H9 (cell line): ENCODE data around the gene GRID1. TPM values are rescaled to one million over a fixed set of nuclear protein-coding genes. Genes with fewer than 3 reads are reported as not detected.

Source experiments
- DNase-seq: peaks from one replicate; pipeline ENCODE4 v3.0.0-alpha.2; 2017
- H2AFZ ChIP-seq: one replicate; pipeline ENCODE4 v1.6.1; 2013; ENCODE audit warnings: mild to moderate bottlenecking, low read length, control low read depth, moderate library complexity
- H2AK5ac ChIP-seq: 2 replicates; pipeline ENCODE4 v1.6.1; 2013; ENCODE audit warnings: low read length, control low read depth, mixed read lengths; ENCODE audit not compliant: insufficient read length
- H2BK120ac ChIP-seq: one replicate; pipeline ENCODE4 v1.6.1; 2013; ENCODE audit warnings: low read depth, mild to moderate bottlenecking, low read length, control low read depth, inconsistent platforms; ENCODE audit not compliant: poor library complexity, severe bottlenecking
- H2BK12ac ChIP-seq: 2 replicates; pipeline ENCODE4 v1.6.1; 2013; ENCODE audit warnings: low read length, control low read depth, mixed read lengths, low read depth; ENCODE audit not compliant: insufficient read length
- H2BK15ac ChIP-seq: 2 replicates; pipeline ENCODE4 v1.6.1; 2013; ENCODE audit warnings: low read depth, low read length, control low read depth
- H2BK20ac ChIP-seq: one replicate; pipeline ENCODE4 v1.6.1; 2013; ENCODE audit warnings: low read depth, mild to moderate bottlenecking, low read length, control low read depth, inconsistent platforms; ENCODE audit not compliant: poor library complexity, severe bottlenecking
- H2BK5ac ChIP-seq: 2 replicates; pipeline ENCODE4 v1.6.1; 2013; ENCODE audit warnings: low read length, control low read depth, mixed read lengths; ENCODE audit not compliant: insufficient read length
- H3K14ac ChIP-seq: 2 replicates; pipeline ENCODE4 v1.6.1; 2013; ENCODE audit warnings: low read length, control low read depth; ENCODE audit not compliant: insufficient read depth
- H3K18ac ChIP-seq: 2 replicates; pipeline ENCODE4 v1.6.1; 2013; ENCODE audit warnings: low read depth, mild to moderate bottlenecking, mixed read lengths, low read length, control low read depth; ENCODE audit not compliant: insufficient read length
- H3K23ac ChIP-seq: 2 replicates; pipeline ENCODE4 v1.6.1; 2013; ENCODE audit warnings: low read length, control low read depth, mixed read lengths, low read depth; ENCODE audit not compliant: insufficient read length
- H3K23me2 ChIP-seq: 2 replicates; pipeline ENCODE4 v1.6.1; 2013; ENCODE audit warnings: low read depth, mild to moderate bottlenecking, mixed read lengths, low read length, control low read depth; ENCODE audit not compliant: insufficient read length, poor library complexity, severe bottlenecking
- H3K27ac ChIP-seq: 2 replicates; pipeline ENCODE4 v1.5.1; 2013; ENCODE audit warnings: low read length, control low read depth, mixed read lengths, low read depth; ENCODE audit not compliant: insufficient read length
- H3K27me3 ChIP-seq: 2 replicates; pipeline ENCODE4 v1.6.1; 2013; ENCODE audit warnings: low read length, control low read depth, inconsistent platforms; ENCODE audit not compliant: insufficient read depth
- H3K4ac ChIP-seq: 2 replicates; pipeline ENCODE4 v1.6.1; 2013; ENCODE audit warnings: low read depth, mild to moderate bottlenecking, control low read depth, inconsistent platforms, low read length, moderate library complexity
- H3K4me1 ChIP-seq: 2 replicates; pipeline ENCODE4 v1.6.1; 2013; ENCODE audit warnings: low read length, control low read depth, inconsistent platforms; ENCODE audit not compliant: insufficient read depth
- H3K4me2 ChIP-seq: 2 replicates; pipeline ENCODE4 v1.6.1; 2013; ENCODE audit warnings: low read length, control low read depth, mixed read lengths; ENCODE audit not compliant: insufficient read length, insufficient read depth
- H3K56ac ChIP-seq: 2 replicates; pipeline ENCODE4 v1.6.1; 2013; ENCODE audit warnings: low read depth, mild to moderate bottlenecking, mixed read lengths, low read length, control low read depth; ENCODE audit not compliant: insufficient read length
- H3K79me1 ChIP-seq: 2 replicates; pipeline ENCODE4 v1.6.1; 2013; ENCODE audit warnings: low read depth, mild to moderate bottlenecking, moderate library complexity, low read length, control low read depth, inconsistent platforms; ENCODE audit not compliant: insufficient read depth, poor library complexity, severe bottlenecking
- H3K79me2 ChIP-seq: 2 replicates; pipeline ENCODE4 v1.6.1; 2013; ENCODE audit warnings: low read length, control low read depth, inconsistent platforms; ENCODE audit not compliant: insufficient read depth
- H3K9ac ChIP-seq: 2 replicates; pipeline ENCODE4 v1.6.1; 2013; ENCODE audit warnings: low read length, control low read depth, mixed read lengths; ENCODE audit not compliant: insufficient read length; ENCODE audit errors: extremely low read depth
- H3K9me3 ChIP-seq: one replicate; pipeline ENCODE4 v1.6.1; 2013; ENCODE audit warnings: low read depth, low read length, inconsistent platforms; ENCODE audit not compliant: control insufficient read depth
- H3T11ph ChIP-seq: one replicate; pipeline ENCODE4 v1.6.1; 2013; ENCODE audit warnings: mild to moderate bottlenecking, low read length, control low read depth, inconsistent platforms
- H4K20me1 ChIP-seq: one replicate; pipeline ENCODE4 v1.6.1; 2013; ENCODE audit not compliant: control insufficient read depth, insufficient read length, insufficient read depth
- H4K5ac ChIP-seq: 2 replicates; pipeline ENCODE4 v1.6.1; 2013; ENCODE audit warnings: low read depth, mild to moderate bottlenecking, mixed read lengths, low read length, control low read depth; ENCODE audit not compliant: insufficient read length
- H4K8ac ChIP-seq: replicated peaks from 2 replicates; pipeline ENCODE4 v1.6.1; 2013; ENCODE audit warnings: low read length, control low read depth, mixed read lengths, low read depth; ENCODE audit not compliant: insufficient read length
- H4K91ac ChIP-seq: 2 replicates; pipeline ENCODE4 v1.6.1; 2013; ENCODE audit warnings: low read depth, mild to moderate bottlenecking, moderate library complexity, mixed read lengths, low read length, control low read depth; ENCODE audit not compliant: insufficient read length
- H3K27ac Mint-ChIP-seq, 3 experiments: 2 replicates in 2 of 3; 3 replicates in 1 of 3; pipeline ENCODE4 v1.8.0; 2020 to 2021; ENCODE audit warnings: mixed read lengths in 3 of 3, mild to moderate bottlenecking in 1 of 3, moderate library complexity in 1 of 3
- H3K27me3 Mint-ChIP-seq: 2 replicates; pipeline ENCODE4 v1.8.0; 2021; ENCODE audit warnings: low read depth, mild to moderate bottlenecking, moderate library complexity, mixed read lengths
- H3K36me3 Mint-ChIP-seq, 3 experiments: 2 replicates in 2 of 3; 3 replicates in 1 of 3; pipeline ENCODE4 v1.8.0; 2020 to 2021; ENCODE audit warnings: low read depth in 3 of 3, mixed read lengths in 3 of 3; ENCODE audit not compliant: insufficient read depth in 1 of 3
- H3K4me1 Mint-ChIP-seq, 2 experiments: 2 replicates each; pipeline ENCODE4 v1.8.0; 2020; ENCODE audit warnings: mixed read lengths in 2 of 2
- H3K4me3 Mint-ChIP-seq, 2 experiments: 2 replicates in 1 of 2; 3 replicates in 1 of 2; pipeline ENCODE4 v1.8.0; 2020 to 2021; ENCODE audit warnings: mild to moderate bottlenecking in 2 of 2, mixed read lengths in 2 of 2, moderate library complexity in 1 of 2
- H3K9me3 Mint-ChIP-seq, 2 experiments: 2 replicates in 1 of 2; 3 replicates in 1 of 2; pipeline ENCODE4 v1.8.0; 2020; ENCODE audit warnings: mild to moderate bottlenecking in 2 of 2, mixed read lengths in 2 of 2, moderate library complexity in 1 of 2
- CTCF ChIP-seq: fragments of 200-600 bp; sonication (generic); conservative IDR thresholded peaks from 3 replicates; pipeline ENCODE4 v1.8.0; 2021; ENCODE audit warnings: antibody characterized with exemption, mild to moderate bottlenecking
- WGBS: extraction: QIAGEN DNeasy Blood & Tissue Kit; methylation state at CpG from one replicate; pipeline ENCODE4 v1.1.7; 2013; ENCODE audit warnings: missing lambda C conversion rate, low lambda C conversion rate, mixed read lengths; ENCODE audit not compliant: insufficient read length; ENCODE audit errors: extremely low coverage; 5-methylcytosine and 5-hydroxymethylcytosine counted together
- total RNA-seq: library from RNA; stranded (reverse); gene quantifications from 2 replicates; pipeline ENCODE4 v1.2.1, GENCODE V29; 2021

The GRID1 gene
- total RNA-seq, 1 experiment from 2014 or later, result 0.35 TPM

DNA sequence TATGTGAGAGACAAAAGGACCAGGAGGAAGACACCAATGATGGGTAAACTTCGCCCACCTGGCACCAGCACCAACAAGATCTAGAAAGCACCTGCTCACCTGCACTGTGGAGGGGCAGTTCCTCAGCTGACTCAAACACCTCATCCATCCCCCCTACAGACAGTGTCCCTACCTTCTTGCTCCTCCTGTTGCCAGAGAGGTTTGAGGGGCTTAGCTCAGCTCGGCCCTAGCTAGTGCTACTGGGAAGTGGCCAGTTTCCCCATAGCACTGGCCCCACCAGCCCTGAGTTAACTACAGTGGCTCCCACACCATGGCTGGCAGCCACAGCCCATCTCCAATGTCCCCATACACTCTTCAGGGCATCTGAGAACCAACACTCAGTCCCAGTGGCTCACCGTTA, 70.8 kb downstream of the GRID1 start:
- H3K9me3 Mint-ChIP-seq, result no peaks in the 10 kb centered on the region
- no peaks in the 10 kb centered on the region for H3K79me1 ChIP-seq
- H3K4me1 Mint-ChIP-seq, result peaks cover 39 to 44% of the 10 kb centered on the region in 2 experiments

More for the DNA sequence above, 70.8 kb downstream of the GRID1 start:
- Histone ChIP-seq H4K5ac (no peak overlapping the region), H2BK120ac (no peak overlapping the region), H2BK15ac (no peak overlapping the region), H2BK20ac (no peak overlapping the region), H2BK12ac (no peak overlapping the region), H4K20me1 (no peaks in the 10 kb centered on the region), H3K27me3 (no peaks in the 10 kb centered on the region), H2AK5ac (no peak overlapping the region), H3K18ac (no peak overlapping the region), H3K23me2 (no peaks in the 10 kb centered on the region), H4K91ac (no peak overlapping the region), H3K14ac (no peak overlapping the region), H2AFZ (no peak overlapping the region), H2BK5ac (no peak overlapping the region), H3K79me2 (no peaks in the 10 kb centered on the region), H3K27ac (no peak overlapping the region), H3K4ac (no peak overlapping the region), H3K23ac (no peak overlapping the region), H3K4me1 (peaks cover 3% of the 10 kb centered on the region; the same call in 1 of the 2 replicates), H3K9me3 (no peaks in the 10 kb centered on the region), H3K56ac (no peak overlapping the region), H3T11ph (no peak overlapping the region), H3K9ac (no peak overlapping the region), H4K8ac (no peak overlapping the region), H3K4me2 (no peak overlapping the region)
- peak; percentile 14 for DNase-seq
- WGBS, result no CpG with 5 or more reads among the region's 3 CpGs
- Mint-ChIP-seq H3K27ac (no peak overlapping the region), H3K4me3 (no peak overlapping the region), H3K27me3 (peaks cover 16% of the 10 kb centered on the region), H3K36me3 (no peaks in the 10 kb centered on the region)
- no peak for TF ChIP-seq CTCF
